Retinal pigment epithelial cell (primary cell): Measurements from ENCODE around the gene ISLR2.
"Not testable (repeated sequence)": the region's sequence is repeated elsewhere in the genome, so short reads cannot be mapped to it uniquely, and the experiment has no call there.

Experiments used
- DNase-seq: peaks from one replicate; pipeline ENCODE4 v3.0.0-alpha.2; 2010; ENCODE audit warnings: low read depth
- H3K4me3 ChIP-seq: 2 replicates; pipeline ENCODE4 v1.5.1; 2011; ENCODE audit warnings: mild to moderate bottlenecking, low read length, control low read depth, moderate library complexity
- CTCF ChIP-seq: conservative IDR thresholded peaks from 2 replicates; pipeline ENCODE4 v1.5.1; 2011; ENCODE audit warnings: low read depth, low read length, control low read depth, inconsistent platforms

Gene ISLR2

GRCh38 chr15:74130155-74130848 is at the start of gene ISLR2:
ISLR2 (plus strand) TSS chr15:74130586; CDS start chr15:74132755, 2,169 bp downstream.
- DNase-seq = no peak
- H3K4me3 ChIP-seq = no peak within 1 kb of the TSS
- TF ChIP-seq CTCF = no peak

- not testable (repeated sequence) for DNase-seq, H3K4me3 ChIP-seq
These were observed 47.9 kb upstream of the ISLR2 start, which contains the start of gene GOLGA6A for GRCh38 chr15:74082450-74082849. GOLGA6A (minus strand) TSS chr15:74082550; CDS start chr15:74082509, 41 bp downstream.

- not testable (repeated sequence) for DNase-seq, H3K4me3 ChIP-seq
These were observed 35.8 kb upstream of the ISLR2 start for GRCh38 chr15:74094567-74094966.

- not testable (repeated sequence) for H3K4me3 ChIP-seq, DNase-seq
These were observed 34.8 kb upstream of the ISLR2 start for GRCh38 chr15:74095610-74096009.

- DNase-seq, H3K4me3 ChIP-seq: not testable (repeated sequence)
These were observed 33.5 kb upstream of the ISLR2 start for GRCh38 chr15:74096753-74097474.

- H3K4me3 ChIP-seq = peak overlapping the region; percentile 34
- peak; percentile 46 for DNase-seq
These were observed 30.2 kb upstream of the ISLR2 start for GRCh38 chr15:74099963-74100733.

GRCh38 chr15:74108111-74108510 is 22.3 kb upstream of the ISLR2 start:
- no peak for DNase-seq
- no peak overlapping the region for H3K4me3 ChIP-seq

GRCh38 chr15:74108611-74109010 is 21.8 kb upstream of the ISLR2 start:
- H3K4me3 ChIP-seq, DNase-seq: not testable (repeated sequence)
- peak; percentile 21 for TF ChIP-seq CTCF

More at GRCh38 chr15:74108111-74108510, 22.3 kb upstream of the ISLR2 start:
- no peak for TF ChIP-seq CTCF

GRCh38 chr15:74109713-74110112 is 20.7 kb upstream of the ISLR2 start:
- no peak for DNase-seq
- no peak overlapping the region for H3K4me3 ChIP-seq
- no peak for TF ChIP-seq CTCF
